Sigmoid colon (tissue), 7 donors: Measurements from ENCODE around the gene CLINT1. TPM values are rescaled to one million over a fixed set of nuclear protein-coding genes. Genes with fewer than 3 reads are reported as not detected.

Source experiments
- DNase-seq: peaks from one replicate; pipeline ENCODE4 v3.0.0-alpha.2; 2019
- H3K27ac ChIP-seq, 4 donors: fragments of 200-600 bp; sonication (generic); one replicate each; pipeline ENCODE4 v1.5.1; 2016 to 2019; ENCODE audit warnings: mild to moderate bottlenecking in 1 of 4
- H3K27me3 ChIP-seq, 3 donors: fragments of 200-600 bp; sonication (generic); one replicate each; pipeline ENCODE4 v1.5.1; 2019; ENCODE audit warnings: mild to moderate bottlenecking in 1 of 3
- H3K36me3 ChIP-seq, 4 donors: fragments of 200-600 bp; sonication (generic); one replicate each; pipeline ENCODE4 v1.5.1; 2016 to 2019
- H3K4me1 ChIP-seq, 4 donors: fragments of 200-600 bp; sonication (generic); one replicate each; pipeline ENCODE4 v1.5.1; 2017 to 2019
- H3K4me3 ChIP-seq, 4 donors: fragments of 200-600 bp; sonication (generic); one replicate each; pipeline ENCODE4 v1.5.1; 2017 to 2019; ENCODE audit warnings: mild to moderate bottlenecking in 2 of 4, moderate library complexity in 1 of 4
- H3K9me3 ChIP-seq, 4 donors: fragments of 200-600 bp in 3 of 4; sonication (generic) in 3 of 4; one replicate each; pipeline versions ENCODE4 v1.5.1 to v1.6.1; 2013 to 2019
- EP300 ChIP-seq, 4 donors: sonication (generic); formaldehyde crosslinking; IDR thresholded peaks; one replicate each; pipeline ENCODE4 v1.6.1; 2017; ENCODE audit warnings: antibody characterized with exemption in 4 of 4
- POLR2A ChIP-seq, 2 donors: fragments of 450-650 bp; IDR thresholded peaks; one replicate each; pipeline ENCODE4 v1.6.1; 2016; ENCODE audit warnings: antibody characterized with exemption in 2 of 2, mild to moderate bottlenecking in 2 of 2, moderate library complexity in 2 of 2
- POLR2AphosphoS5 ChIP-seq, 4 donors: sonication (generic); formaldehyde crosslinking; IDR thresholded peaks; one replicate each; pipeline ENCODE4 v1.6.1; 2017; ENCODE audit warnings: antibody characterized with exemption in 4 of 4
- WGBS, 2 donors: extraction: QIAGEN DNeasy Blood & Tissue Kit; methylation state at CpG; one replicate each; pipeline ENCODE4 v1.1.7; 2013; 5-methylcytosine and 5-hydroxymethylcytosine counted together
- intact Hi-C: fragments of 100-400 bp; cut with DNase I; formaldehyde crosslinking; loops from one replicate; pipeline ENCODE4 v1.15.1; 2023
- polyA plus RNA-seq, 3 donors: library from polyadenylated mRNA; stranded (reverse); fragments of 200-250 nt; gene quantifications; one replicate each; pipeline ENCODE4 v1.2.3, GENCODE V29; 2013
- total RNA-seq, 4 donors: library from RNA; depleted of rRNA; stranded (reverse); fragments of >200 nt; gene quantifications; one replicate each; pipeline ENCODE4 v1.1.0, GENCODE V29; 2016
- TF ChIP-seq, protein P1 (sequence below), 4 experiments: fragments of 450-650 bp in 3 of 4; fragments of 200-600 bp in 1 of 4; IDR thresholded peaks; one replicate each; pipeline ENCODE4 v1.5.1; 2016 to 2019; ENCODE audit warnings: antibody characterized with exemption in 4 of 4, mild to moderate bottlenecking in 3 of 4, moderate library complexity in 2 of 4
- donor health status: healthy with polysubstance abuse.
- donor health status: Bipolar disorder and iron deficiency.
- donor health status: healthy.

The CLINT1 gene
- total and polyA plus RNA-seq, 7 donors = 40.2 to 171 (median 88.1) TPM

- H3K4me1 ChIP-seq = peaks cover 0 to 23% (median 9%) of the 10 kb centered on the region in 4 donors
- TF ChIP-seq POLR2AphosphoS5 (IDR thresholded peaks at IDR 0.05) (peak in 2 of 4 donors; percentile 9 to 10), POLR2A (IDR thresholded peaks at IDR 0.05) (no peak)
- TF ChIP-seq, protein P1, sequence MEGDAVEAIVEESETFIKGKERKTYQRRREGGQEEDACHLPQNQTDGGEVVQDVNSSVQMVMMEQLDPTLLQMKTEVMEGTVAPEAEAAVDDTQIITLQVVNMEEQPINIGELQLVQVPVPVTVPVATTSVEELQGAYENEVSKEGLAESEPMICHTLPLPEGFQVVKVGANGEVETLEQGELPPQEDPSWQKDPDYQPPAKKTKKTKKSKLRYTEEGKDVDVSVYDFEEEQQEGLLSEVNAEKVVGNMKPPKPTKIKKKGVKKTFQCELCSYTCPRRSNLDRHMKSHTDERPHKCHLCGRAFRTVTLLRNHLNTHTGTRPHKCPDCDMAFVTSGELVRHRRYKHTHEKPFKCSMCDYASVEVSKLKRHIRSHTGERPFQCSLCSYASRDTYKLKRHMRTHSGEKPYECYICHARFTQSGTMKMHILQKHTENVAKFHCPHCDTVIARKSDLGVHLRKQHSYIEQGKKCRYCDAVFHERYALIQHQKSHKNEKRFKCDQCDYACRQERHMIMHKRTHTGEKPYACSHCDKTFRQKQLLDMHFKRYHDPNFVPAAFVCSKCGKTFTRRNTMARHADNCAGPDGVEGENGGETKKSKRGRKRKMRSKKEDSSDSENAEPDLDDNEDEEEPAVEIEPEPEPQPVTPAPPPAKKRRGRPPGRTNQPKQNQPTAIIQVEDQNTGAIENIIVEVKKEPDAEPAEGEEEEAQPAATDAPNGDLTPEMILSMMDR (IDR thresholded peaks at IDR 0.05) = no peak
- 41 to 43% methylated on average over 2 of the region's 2 CpGs for WGBS, 2 donors
- H3K27me3 ChIP-seq = no peaks in the 10 kb centered on the region
- H3K4me3 ChIP-seq = no peak overlapping the region
- no peaks in the 10 kb centered on the region for H3K36me3 ChIP-seq
- no peak for DNase-seq
- H3K9me3 ChIP-seq = no peaks in the 10 kb centered on the region
- peak overlapping the region in 3 of 4 donors; percentile 43 to 76 (median 69) for H3K27ac ChIP-seq
- intact Hi-C loops = no loop called here
Measured at GRCh38 chr5:157866536-157866935, 7.6 kb upstream of the CLINT1 start.

GRCh38 chr5:157865781-157866180 lies 6.8 kb upstream of the CLINT1 start:
- intact Hi-C loops = no loop called here
- 6 to 51% methylated on average over 4 of the region's 4 CpGs for WGBS, 2 donors
- TF ChIP-seq, protein P1 (IDR thresholded peaks at IDR 0.05) = no peak
- TF ChIP-seq POLR2AphosphoS5 (IDR thresholded peaks at IDR 0.05) (peak in 2 of 4 donors; percentile 38 to 52), POLR2A (IDR thresholded peaks at IDR 0.05) (no peak), EP300 (IDR thresholded peaks at IDR 0.05) (no peak)
- no peak overlapping the region for H3K4me3 ChIP-seq
- no peaks in the 10 kb centered on the region for H3K27me3 ChIP-seq
- DNase-seq = no peak
- H3K36me3 ChIP-seq = no peaks in the 10 kb centered on the region
- peaks cover 0 to 16% (median 8%) of the 10 kb centered on the region in 4 donors for H3K4me1 ChIP-seq
- H3K27ac ChIP-seq = peak overlapping the region in 3 of 4 donors; percentile 43 to 76 (median 69)
- H3K9me3 ChIP-seq = no peaks in the 10 kb centered on the region

DNA sequence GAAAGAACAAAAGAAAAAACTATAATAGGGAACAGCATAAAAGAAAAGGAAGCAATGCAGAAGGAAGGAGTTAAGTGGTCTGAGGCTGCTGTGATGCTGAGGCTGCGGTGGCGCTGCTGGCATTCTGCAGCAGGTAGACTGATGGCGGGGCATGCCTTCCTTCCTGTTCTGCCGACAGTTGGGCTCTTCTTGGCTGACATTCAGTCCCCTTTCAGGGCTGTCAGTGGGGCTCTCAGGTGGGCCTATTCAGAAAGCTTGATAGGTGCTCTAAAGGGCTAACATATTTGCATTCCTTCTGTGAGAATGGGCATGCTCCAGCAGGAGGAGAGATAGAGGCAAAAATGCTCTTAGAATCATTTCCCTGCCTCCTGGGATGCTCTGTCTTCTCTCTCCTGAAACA lies 5.1 kb upstream of the CLINT1 start:
- H3K4me3 ChIP-seq = no peak overlapping the region
- WGBS, 2 donors = 47 to 80% methylated on average over 4 of the region's 4 CpGs
- H3K9me3 ChIP-seq = no peaks in the 10 kb centered on the region
- DNase-seq = no peak
- TF ChIP-seq EP300 (IDR thresholded peaks at IDR 0.05) (no peak), POLR2AphosphoS5 (IDR thresholded peaks at IDR 0.05) (peak in 1 of 4 donors; percentile 6)
- H3K36me3 ChIP-seq = no peaks in the 10 kb centered on the region
- peaks cover 0 to 13% (median 6%) of the 10 kb centered on the region in 4 donors for H3K4me1 ChIP-seq
- intact Hi-C loops = no loop called here
- H3K27ac ChIP-seq = peak overlapping the region in 2 of 4 donors; percentile 69 to 76
- H3K27me3 ChIP-seq = no peaks in the 10 kb centered on the region

- WGBS, 2 donors = 71 to 81% methylated on average over 6 of the region's 6 CpGs
- Histone ChIP-seq H3K9me3 (no peaks in the 10 kb centered on the region), H3K27ac (no peak overlapping the region), H3K4me1 (peaks cover 0 to 20% (median 9%) of the 10 kb centered on the region in 4 donors), H3K36me3 (no peaks in the 10 kb centered on the region), H3K4me3 (no peak overlapping the region), H3K27me3 (no peaks in the 10 kb centered on the region)
- TF ChIP-seq POLR2A (IDR thresholded peaks at IDR 0.05) (no peak), EP300 (IDR thresholded peaks at IDR 0.05) (no peak), POLR2AphosphoS5 (IDR thresholded peaks at IDR 0.05) (no peak)
- TF ChIP-seq, protein P1 (IDR thresholded peaks at IDR 0.05) = no peak
- no peak for DNase-seq
- intact Hi-C loops = no loop called here
Measured at GRCh38 chr5:157862183-157862851, 3.4 kb upstream of the CLINT1 start.

DNA sequence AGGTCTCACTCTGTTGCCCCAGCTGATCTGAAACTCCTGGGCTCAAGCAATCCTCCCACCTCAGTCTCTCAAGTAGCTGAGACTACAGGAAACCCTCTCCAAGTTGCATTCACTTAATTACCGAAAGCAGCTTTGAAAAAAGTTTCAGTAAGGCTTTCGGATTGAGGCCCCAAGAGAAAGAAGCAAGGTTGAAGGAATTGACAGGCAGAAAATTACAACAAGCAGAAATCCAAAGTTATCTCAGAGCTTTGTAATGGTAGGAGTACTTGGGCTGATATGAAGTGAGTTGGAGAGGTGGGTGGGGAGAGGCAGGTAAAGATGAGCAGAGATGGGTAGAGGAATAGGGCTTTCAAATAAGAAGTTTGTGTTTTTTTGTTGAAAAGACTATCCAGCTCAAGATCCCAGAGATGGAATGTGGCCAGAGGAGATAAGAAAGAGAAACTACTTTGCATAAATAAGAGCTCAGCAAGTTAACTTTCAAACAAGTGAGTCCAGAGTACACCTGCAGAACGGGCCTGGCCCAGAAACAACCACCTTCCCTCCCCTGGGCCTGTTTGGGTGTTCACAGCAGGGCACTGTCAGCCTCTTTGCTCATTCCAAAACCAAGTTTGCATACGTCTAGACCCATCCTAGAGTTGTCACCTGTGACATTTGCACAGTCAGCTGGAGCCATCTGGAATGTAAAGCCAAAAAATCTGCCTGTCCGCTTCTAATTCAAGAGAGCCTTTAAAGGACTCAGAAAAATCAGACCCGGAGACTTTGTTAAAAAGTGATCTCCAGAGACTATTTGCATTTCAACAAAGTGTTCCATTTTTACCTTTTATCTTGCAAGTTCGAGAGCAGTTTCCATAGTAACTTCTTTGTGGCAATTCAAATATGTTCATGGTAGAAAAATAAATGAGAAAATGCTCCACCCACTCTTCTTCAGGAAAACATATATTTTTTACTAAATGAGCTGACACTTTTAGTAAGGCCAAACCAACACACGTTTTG lies 2.2 kb upstream of the CLINT1 start:
- no peaks in the 10 kb centered on the region for H3K36me3 ChIP-seq
- WGBS, 2 donors = 26 to 60% methylated on average over 8 of the region's 8 CpGs
- no peaks in the 10 kb centered on the region for H3K27me3 ChIP-seq
- H3K9me3 ChIP-seq = no peaks in the 10 kb centered on the region
- H3K27ac ChIP-seq = no peak overlapping the region
- H3K4me1 ChIP-seq = peaks cover 0 to 23% (median 16%) of the 10 kb centered on the region in 4 donors
- DNase-seq = no peak
- no peak for TF ChIP-seq POLR2AphosphoS5 (IDR thresholded peaks at IDR 0.05)
- no peak for TF ChIP-seq EP300 (IDR thresholded peaks at IDR 0.05)
- no peak for TF ChIP-seq POLR2A (IDR thresholded peaks at IDR 0.05)
- TF ChIP-seq, protein P1 (IDR thresholded peaks at IDR 0.05) = no peak
- H3K4me3 ChIP-seq = no peak overlapping the region
- intact Hi-C loops = no loop called here
